Upper lobe of right lung (tissue), 1 donor: ENCODE measurements around the gene JPT2. TPM values are rescaled to one million over a fixed set of nuclear protein-coding genes. Genes with fewer than 3 reads are reported as not detected.

ENCODE experiments used
- ATAC-seq: fragments of 200-7000 bp; cut with Tn5 transposase; one replicate; pipeline ENCODE4 v1.9.1; 2020; ENCODE audit warnings: mild to moderate bottlenecking, moderate library complexity
- DNase-seq: peaks from one replicate; pipeline ENCODE4 v3.0.0-alpha.2; 2020
- H3K27ac ChIP-seq: fragments of 200-600 bp; one replicate; pipeline ENCODE4 v1.8.0; 2022
- H3K27me3 ChIP-seq: fragments of 200-600 bp; one replicate; pipeline ENCODE4 v1.8.0; 2022; ENCODE audit warnings: mild to moderate bottlenecking
- H3K36me3 ChIP-seq: fragments of 200-600 bp; one replicate; pipeline ENCODE4 v1.8.0; 2022
- H3K4me1 ChIP-seq: fragments of 200-600 bp; one replicate; pipeline ENCODE4 v1.8.0; 2022
- H3K4me3 ChIP-seq: fragments of 200-600 bp; one replicate; pipeline ENCODE4 v1.8.0; 2022; ENCODE audit warnings: mild to moderate bottlenecking
- H3K9me3 ChIP-seq: fragments of 200-600 bp; one replicate; pipeline ENCODE4 v1.8.0; 2022
- CTCF ChIP-seq: fragments of 200-600 bp; IDR thresholded peaks from one replicate; pipeline ENCODE4 v1.8.0; 2022; ENCODE audit warnings: antibody characterized with exemption
- intact Hi-C: fragments of 100-400 bp; cut with DNase I; formaldehyde crosslinking; loops from one replicate; pipeline ENCODE4 v1.11.0; 2022
- total RNA-seq: library from RNA; stranded (reverse); fragmentation: NEBNext Ultra II Directional; extraction: Animal tissue kit (Norgen Biotek cat#: 25700); gene quantifications from one replicate; pipeline ENCODE4 v1.2.1, GENCODE V29; 2021
- donor health status: DM: no; HTN: yes; CAD: no; lungs with severe emphysema.

Gene JPT2
- total RNA-seq, 1 donor from 2014 or later, result 44.8 TPM

- Histone ChIP-seq H3K27ac (no peak overlapping the region), H3K27me3 (no peaks in the 10 kb centered on the region), H3K4me1 (no peaks in the 10 kb centered on the region), H3K36me3 (peaks cover 60% of the 10 kb centered on the region), H3K9me3 (no peaks in the 10 kb centered on the region), H3K4me3 (no peak overlapping the region)
- ATAC-seq (no peak), DNase-seq (no peak)
- intact Hi-C loops, result no loop called here
- no peak for TF ChIP-seq CTCF
These were observed 32.1 kb upstream of the JPT2 start for GRCh38 chr16:1645914-1646525.

GRCh38 chr16:1647856-1648255 is 30.2 kb upstream of the JPT2 start:
- Histone ChIP-seq H3K9me3 (no peaks in the 10 kb centered on the region), H3K36me3 (peaks cover 51% of the 10 kb centered on the region)
- no peak for ATAC-seq

DNA sequence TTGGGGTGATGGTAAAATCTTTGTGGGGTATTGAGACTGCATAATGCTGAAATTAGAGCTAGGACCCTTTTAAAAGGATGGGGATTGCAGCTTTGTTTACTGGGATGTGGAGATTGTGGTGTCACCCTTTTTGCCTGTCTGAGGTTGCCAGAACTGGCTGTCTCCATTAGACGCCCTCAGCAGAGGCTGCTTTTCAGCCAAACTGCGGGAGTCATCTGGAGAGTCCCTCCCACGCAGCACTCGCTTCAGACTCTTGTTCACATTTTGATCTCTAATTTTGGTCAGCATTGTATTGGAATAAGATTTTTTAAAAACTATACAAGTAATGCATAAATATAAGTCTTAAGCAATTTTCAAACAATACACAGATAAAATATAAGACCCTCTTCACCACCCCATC is 27.9 kb upstream of the JPT2 start:
- ATAC-seq, result no peak
- H3K27ac ChIP-seq, result no peak overlapping the region
- H3K4me3 ChIP-seq, result no peak overlapping the region
- H3K4me1 ChIP-seq, result no peaks in the 10 kb centered on the region
- no peak for TF ChIP-seq CTCF
- intact Hi-C loops, result no loop called here
- peaks cover 55% of the 10 kb centered on the region for H3K36me3 ChIP-seq
- no peaks in the 10 kb centered on the region for H3K9me3 ChIP-seq
- H3K27me3 ChIP-seq, result no peaks in the 10 kb centered on the region
- DNase-seq, result no peak

More at GRCh38 chr16:1647856-1648255, 30.2 kb upstream of the JPT2 start:
- no peak for TF ChIP-seq CTCF
- intact Hi-C loops, result no loop called here
- DNase-seq, result no peak
- Histone ChIP-seq H3K4me3 (no peak overlapping the region), H3K27ac (no peak overlapping the region), H3K27me3 (no peaks in the 10 kb centered on the region), H3K4me1 (no peaks in the 10 kb centered on the region)

DNA sequence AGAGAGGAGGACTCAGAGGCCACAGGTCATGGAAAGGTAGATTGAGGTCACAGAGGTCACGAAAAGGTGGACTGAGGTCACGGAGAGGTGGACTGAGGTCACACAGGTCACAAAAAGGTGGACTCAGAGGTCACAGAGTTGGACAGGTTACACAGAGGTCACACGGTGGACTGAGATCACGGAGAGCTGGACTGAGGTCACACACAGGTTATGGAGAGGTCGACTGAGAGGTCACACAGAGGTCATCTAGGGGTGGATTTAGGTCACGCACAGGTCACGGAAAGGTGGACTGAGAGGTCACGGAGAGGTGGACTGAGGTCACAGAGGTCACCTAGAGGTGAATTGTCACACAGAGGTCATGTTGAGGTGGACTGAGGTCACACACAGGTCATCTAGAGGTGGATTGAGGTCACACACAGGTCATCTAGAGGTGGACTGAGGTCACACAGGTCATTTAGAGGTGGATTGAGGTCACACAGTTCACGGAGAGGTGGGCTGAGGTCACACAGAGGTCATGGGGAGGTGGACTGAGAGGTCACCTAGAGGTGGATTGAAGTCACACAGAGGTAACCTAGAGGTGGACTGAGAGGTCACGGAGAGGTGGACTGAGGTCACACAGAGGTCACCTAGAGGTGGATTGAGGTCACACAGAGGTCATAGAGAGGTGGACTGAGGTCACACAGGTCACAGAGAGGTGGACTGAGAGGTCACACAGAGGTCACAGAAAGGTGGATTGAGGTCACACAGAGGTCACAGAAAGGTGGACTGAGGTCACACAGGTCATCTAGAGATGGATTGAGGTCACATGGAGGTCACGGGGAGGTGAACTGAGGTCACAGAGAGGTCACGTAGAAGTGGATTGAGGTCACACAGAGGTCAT is 26.7 kb upstream of the JPT2 start:
- Histone ChIP-seq H3K27me3 (no peaks in the 10 kb centered on the region), H3K36me3 (peaks cover 62% of the 10 kb centered on the region), H3K27ac (no peak overlapping the region), H3K4me1 (no peaks in the 10 kb centered on the region), H3K9me3 (no peaks in the 10 kb centered on the region), H3K4me3 (no peak overlapping the region)
- ATAC-seq, result no peak
- intact Hi-C loops, result no loop called here
- DNase-seq, result no peak
- TF ChIP-seq CTCF, result no peak

DNA sequence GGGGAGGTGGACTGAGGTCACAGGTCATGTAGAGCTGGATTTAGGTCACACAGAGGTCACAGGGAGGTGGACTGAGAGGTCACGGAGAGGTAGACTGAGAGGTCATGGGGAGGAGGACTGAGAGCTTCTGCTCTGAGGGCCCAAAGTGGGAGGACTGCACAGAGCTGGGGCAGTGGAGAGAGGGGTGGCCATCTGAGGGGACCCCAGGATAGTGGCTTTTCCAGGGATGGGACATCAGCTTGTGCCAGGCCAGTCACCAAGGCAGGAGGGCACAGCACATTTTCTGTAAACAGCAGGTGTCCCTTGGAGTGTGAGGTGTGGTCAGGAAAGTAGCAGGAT is 26.1 kb upstream of the JPT2 start:
- Histone ChIP-seq H3K27ac (no peak overlapping the region), H3K36me3 (peaks cover 62% of the 10 kb centered on the region), H3K27me3 (no peaks in the 10 kb centered on the region), H3K4me3 (no peak overlapping the region), H3K4me1 (no peaks in the 10 kb centered on the region), H3K9me3 (no peaks in the 10 kb centered on the region)
- no peak for TF ChIP-seq CTCF
- no peak for ATAC-seq
- intact Hi-C loops, result no loop called here
- no peak for DNase-seq
